ENCODE measurements around the gene ANP32B.
A peak's percentile ranks its signal among the peaks of the same experiment; 100 is the strongest.
"Not testable (repeated sequence)": the region's sequence is repeated elsewhere in the genome, so short reads cannot be mapped to it uniquely, and the experiment has no call there.

Gene ANP32B

GRCh38 chr9:97982683-97983588 is at the start of gene ANP32B:
TSS of gene ANP32B (plus strand) at chr9:97983341. CDS start at chr9:97983556, 215 bp downstream.
- peak; percentile 93 for DNase-seq

GRCh38 chr9:97934321-97935115 is 48.6 kb upstream of the ANP32B start:
- no peak for DNase-seq

- DNase-seq = no peak
Measured at GRCh38 chr9:97935276-97935675, 47.9 kb upstream of the ANP32B start.

GRCh38 chr9:97936998-97937397 is 46.1 kb upstream of the ANP32B start:
- no peak for DNase-seq

- no peak for DNase-seq
Measured at GRCh38 chr9:97938081-97938644, 45.0 kb upstream of the ANP32B start, which contains the start of gene HEMGN. TSS of gene HEMGN (minus strand) at chr9:97938172. CDS start at chr9:97938136, 36 bp downstream.

GRCh38 chr9:97940233-97940632 is 42.9 kb upstream of the ANP32B start:
- no peak for DNase-seq

- no peak for DNase-seq
Measured at GRCh38 chr9:97940741-97941140, 42.4 kb upstream of the ANP32B start.

GRCh38 chr9:97941323-97941722 is 41.8 kb upstream of the ANP32B start:
- DNase-seq = no peak

GRCh38 chr9:97943308-97943855 is 39.8 kb upstream of the ANP32B start:
- DNase-seq = no peak

- DNase-seq = no peak
Measured at GRCh38 chr9:97944612-97945011, 38.5 kb upstream of the ANP32B start.

GRCh38 chr9:97945470-97945869 is 37.7 kb upstream of the ANP32B start:
- DNase-seq = not testable (repeated sequence)

GRCh38 chr9:97947094-97947493 is 36.0 kb upstream of the ANP32B start:
- DNase-seq = not testable (repeated sequence)

- peak; percentile 27 for DNase-seq
Measured at GRCh38 chr9:97950873-97951272, 32.3 kb upstream of the ANP32B start.

- DNase-seq = peak; percentile 82
Measured at GRCh38 chr9:97954550-97954989, 28.6 kb upstream of the ANP32B start.

- DNase-seq = no peak
Measured at GRCh38 chr9:97956331-97956730, 26.8 kb upstream of the ANP32B start.

GRCh38 chr9:97958812-97959511 is 24.2 kb upstream of the ANP32B start:
- no peak for DNase-seq

- no peak for DNase-seq
Measured at GRCh38 chr9:97959585-97959984, 23.6 kb upstream of the ANP32B start.

- DNase-seq = not testable (repeated sequence)
Measured at GRCh38 chr9:97960678-97961328, 22.3 kb upstream of the ANP32B start.

- no peak for DNase-seq
Measured at GRCh38 chr9:97961361-97961760, 21.8 kb upstream of the ANP32B start.

- DNase-seq = no peak
Measured at GRCh38 chr9:97962136-97962535, 21.0 kb upstream of the ANP32B start.

- no peak for DNase-seq
Measured at GRCh38 chr9:97962575-97962974, 20.6 kb upstream of the ANP32B start.

- DNase-seq = no peak
Measured at GRCh38 chr9:97963232-97963631, 19.9 kb upstream of the ANP32B start.
